GM10266 (cell line): ENCODE data around the gene ZSCAN23.

Experiments used
- DNase-seq: peaks from one replicate; pipeline ENCODE4 v3.0.0; 2012; ENCODE audit errors: extremely low spot score
- TF ChIP-seq, protein P1 (sequence below): IDR thresholded peaks from 2 replicates; pipeline ENCODE4 v1.5.1; 2012; ENCODE audit warnings: mild to moderate bottlenecking, low read depth; ENCODE audit not compliant: control insufficient read depth, insufficient read depth; ENCODE audit errors: missing control alignments

ZSCAN23 gene

DNA sequence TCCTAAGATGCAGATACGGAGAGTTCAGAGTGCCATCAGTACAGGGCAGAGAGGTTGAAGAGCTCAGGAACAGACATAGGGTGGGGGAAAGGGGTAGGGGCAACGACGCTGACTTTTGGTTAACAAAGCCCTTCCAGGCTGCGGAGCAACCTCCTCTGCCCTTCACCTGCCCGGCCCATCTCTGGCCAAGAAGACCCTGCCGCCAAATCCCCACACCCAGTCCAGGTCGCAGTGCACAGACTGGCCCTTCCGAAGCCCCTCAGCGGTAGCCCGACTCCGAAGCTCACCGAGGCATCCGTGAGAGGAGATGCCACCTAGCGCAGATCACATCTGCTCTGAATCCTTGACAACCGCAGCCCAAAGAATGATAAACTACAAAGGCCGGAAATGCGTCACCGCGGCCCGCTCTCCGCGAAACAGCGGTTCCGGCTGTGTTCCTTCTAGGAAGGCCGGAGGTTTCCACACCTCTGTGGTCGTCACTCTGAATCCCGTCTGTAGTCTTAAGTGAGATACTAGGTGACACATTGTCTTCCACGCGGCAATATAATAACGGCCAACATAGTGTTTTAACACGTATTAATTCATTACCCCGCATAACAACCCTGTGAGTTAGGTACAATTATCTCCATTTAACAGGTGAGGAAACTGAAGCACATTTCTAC lies at the start of gene ZSCAN23:
Gene ZSCAN23 (minus strand): TSS at position 380 of the 662 bp plus-strand sequence. CDS start 7,225 bp downstream, outside the sequence.
- DNase-seq = peak; percentile 72
- TF ChIP-seq, protein P1, sequence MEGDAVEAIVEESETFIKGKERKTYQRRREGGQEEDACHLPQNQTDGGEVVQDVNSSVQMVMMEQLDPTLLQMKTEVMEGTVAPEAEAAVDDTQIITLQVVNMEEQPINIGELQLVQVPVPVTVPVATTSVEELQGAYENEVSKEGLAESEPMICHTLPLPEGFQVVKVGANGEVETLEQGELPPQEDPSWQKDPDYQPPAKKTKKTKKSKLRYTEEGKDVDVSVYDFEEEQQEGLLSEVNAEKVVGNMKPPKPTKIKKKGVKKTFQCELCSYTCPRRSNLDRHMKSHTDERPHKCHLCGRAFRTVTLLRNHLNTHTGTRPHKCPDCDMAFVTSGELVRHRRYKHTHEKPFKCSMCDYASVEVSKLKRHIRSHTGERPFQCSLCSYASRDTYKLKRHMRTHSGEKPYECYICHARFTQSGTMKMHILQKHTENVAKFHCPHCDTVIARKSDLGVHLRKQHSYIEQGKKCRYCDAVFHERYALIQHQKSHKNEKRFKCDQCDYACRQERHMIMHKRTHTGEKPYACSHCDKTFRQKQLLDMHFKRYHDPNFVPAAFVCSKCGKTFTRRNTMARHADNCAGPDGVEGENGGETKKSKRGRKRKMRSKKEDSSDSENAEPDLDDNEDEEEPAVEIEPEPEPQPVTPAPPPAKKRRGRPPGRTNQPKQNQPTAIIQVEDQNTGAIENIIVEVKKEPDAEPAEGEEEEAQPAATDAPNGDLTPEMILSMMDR = no peak

GRCh38 chr6:28491984-28492317 lies 48.7 kb upstream of the ZSCAN23 start:
- DNase-seq = no peak
- TF ChIP-seq, protein P1 = no peak

GRCh38 chr6:28490205-28490890 lies 47.1 kb upstream of the ZSCAN23 start:
- no peak for DNase-seq
- TF ChIP-seq, protein P1 = no peak

GRCh38 chr6:28489366-28490204 lies 46.3 kb upstream of the ZSCAN23 start:
- TF ChIP-seq, protein P1 = no peak
- DNase-seq = peak; percentile 81

DNA sequence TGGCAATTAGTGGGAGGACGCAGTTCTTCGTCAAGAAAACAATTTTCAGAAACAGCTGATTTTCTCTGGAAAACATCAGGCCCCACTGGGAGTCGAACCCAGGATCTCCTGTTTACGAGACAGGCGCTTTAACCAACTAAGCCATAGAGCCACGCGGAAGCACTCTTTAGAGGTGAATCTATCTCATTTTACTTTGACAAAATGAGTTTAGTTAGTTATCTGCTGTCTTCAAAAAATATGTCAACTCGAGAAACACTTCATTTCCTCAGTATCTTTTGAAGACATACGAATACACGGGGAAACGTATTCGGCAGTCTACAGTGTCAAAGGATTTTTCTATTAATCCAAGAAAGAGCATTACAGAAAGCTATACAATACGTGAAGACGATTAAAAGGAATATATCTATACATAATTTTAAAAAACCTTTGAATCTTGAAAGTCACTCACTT lies 45.6 kb upstream of the ZSCAN23 start:
- TF ChIP-seq, protein P1 = no peak
- DNase-seq = no peak

DNA sequence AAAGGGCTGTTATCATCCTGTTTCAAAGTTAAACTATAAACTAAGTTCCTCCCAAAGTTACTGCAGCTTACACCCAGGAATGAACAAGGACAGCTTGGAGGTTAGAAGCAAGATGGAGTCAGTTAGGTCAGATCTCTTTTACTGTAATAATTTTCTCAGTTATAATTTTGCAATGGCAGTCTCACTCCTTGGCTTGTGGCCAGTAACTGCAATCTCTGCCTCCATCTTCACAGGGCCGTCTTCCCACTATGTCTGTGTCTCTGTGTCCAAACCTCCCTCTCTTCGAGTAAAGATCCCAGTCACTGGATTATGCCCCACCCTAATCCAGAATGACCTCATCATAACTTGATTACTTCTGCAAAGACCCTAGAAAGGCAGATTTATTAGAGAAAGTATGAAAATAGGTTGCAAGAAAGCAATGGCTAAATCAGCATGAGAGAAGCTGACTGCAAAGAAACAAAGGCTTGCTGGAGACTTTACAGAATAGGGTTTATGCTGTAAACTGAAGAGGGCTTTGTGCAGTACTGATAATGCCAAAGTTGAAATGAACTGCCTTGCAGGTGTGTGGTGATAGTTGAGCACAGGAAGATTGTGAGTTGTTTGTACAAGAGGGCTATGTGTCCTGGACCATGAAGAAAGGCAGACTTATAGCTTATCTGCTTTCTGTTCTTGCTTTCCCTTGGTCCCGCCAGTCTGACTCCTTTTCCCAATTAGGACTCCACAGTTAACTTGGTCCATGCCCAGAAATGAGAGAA lies 43.9 kb upstream of the ZSCAN23 start:
- TF ChIP-seq, protein P1 = no peak
- no peak for DNase-seq
